GM21786 (cell line): Measurements from ENCODE around the gene DYNLT1.
"Not testable (repeated sequence)": the region's sequence is repeated elsewhere in the genome, so short reads cannot be mapped to it uniquely, and the experiment has no call there.

Source experiments
- ATAC-seq: cut with Tn5 transposase; IDR thresholded peaks from one replicate; pipeline ENCODE4 v1.9.1; 2021; ENCODE audit not compliant: unreplicated experiment

The DYNLT1 gene

GRCh38 chr6:158663625-158664165, 19.2 kb upstream of the DYNLT1 start:
- no peak for ATAC-seq

GRCh38 chr6:158662954-158663624, 18.5 kb upstream of the DYNLT1 start:
- no peak for ATAC-seq

GRCh38 chr6:158662607-158662953, 18.0 kb upstream of the DYNLT1 start:
- no peak for ATAC-seq

GRCh38 chr6:158661156-158661685, 16.7 kb upstream of the DYNLT1 start:
- ATAC-seq: no peak

- no peak for ATAC-seq
Measured at GRCh38 chr6:158660333-158660754, 15.8 kb upstream of the DYNLT1 start.

- ATAC-seq: not testable (repeated sequence)
Measured at GRCh38 chr6:158656986-158657385, 12.4 kb upstream of the DYNLT1 start.

- no peak for ATAC-seq
Measured at GRCh38 chr6:158655569-158656450, 11.3 kb upstream of the DYNLT1 start.

- ATAC-seq: no peak
Measured at GRCh38 chr6:158654960-158655489, 10.5 kb upstream of the DYNLT1 start.

- no peak for ATAC-seq
Measured at GRCh38 chr6:158654498-158654897, 10.0 kb upstream of the DYNLT1 start.

GRCh38 chr6:158653577-158654354, 9.2 kb upstream of the DYNLT1 start:
- peak; percentile 49 for ATAC-seq

- ATAC-seq: not testable (repeated sequence)
Measured at GRCh38 chr6:158651981-158652737, 7.6 kb upstream of the DYNLT1 start.

- ATAC-seq: peak; percentile 44
Measured at GRCh38 chr6:158649289-158650143, 5.0 kb upstream of the DYNLT1 start, which contains the start of gene SYTL3. TSS of gene SYTL3 (plus strand) at chr6:158650054. CDS start at chr6:158663269, 13,215 bp downstream.

- ATAC-seq: peak; percentile 31
Measured at GRCh38 chr6:158648682-158649131, 4.2 kb upstream of the DYNLT1 start.

GRCh38 chr6:158647501-158647900, 3.0 kb upstream of the DYNLT1 start:
- ATAC-seq: no peak

GRCh38 chr6:158646023-158646910, 1.7 kb upstream of the DYNLT1 start:
- ATAC-seq: no peak

- ATAC-seq: no peak
Measured at GRCh38 chr6:158645064-158646022, 800 bp upstream of the DYNLT1 start.

GRCh38 chr6:158643836-158644230, 710 bp downstream of the DYNLT1 start:
- ATAC-seq: no peak
